GM23248 (cell line): ENCODE results near the gene NAT14. TPM values are rescaled to one million over a fixed set of nuclear protein-coding genes. Genes with fewer than 3 reads are reported as not detected.

Source experiments
- DNase-seq: peaks from one replicate; pipeline ENCODE4 v3.0.0-alpha.2; 2015
- H2AFZ ChIP-seq: fragments of 200-600 bp; sonication (generic); 2 replicates; pipeline ENCODE4 v1.6.1; 2016; ENCODE audit warnings: antibody characterized with exemption
- H3F3A ChIP-seq: fragments of 200-600 bp; sonication (generic); 2 replicates; pipeline ENCODE4 v1.6.1; 2016; ENCODE audit warnings: mild to moderate bottlenecking, antibody characterized with exemption, mixed run types; ENCODE audit not compliant: insufficient read depth
- H3K27ac ChIP-seq: fragments of 200-600 bp; sonication (generic); 2 replicates; pipeline ENCODE4 v1.5.1; 2016; ENCODE audit warnings: mild to moderate bottlenecking
- H3K27me3 ChIP-seq: fragments of 200-600 bp; sonication (generic); replicated peaks from 2 replicates; pipeline ENCODE4 v1.6.1; 2016; ENCODE audit warnings: mild to moderate bottlenecking; ENCODE audit not compliant: insufficient read depth
- H3K36me3 ChIP-seq: fragments of 200-600 bp; sonication (generic); 2 replicates; pipeline ENCODE4 v1.6.1; 2016; ENCODE audit warnings: low read depth, mild to moderate bottlenecking
- H3K4me1 ChIP-seq: fragments of 200-600 bp; sonication (generic); 2 replicates; pipeline ENCODE4 v1.6.1; 2016; ENCODE audit warnings: mild to moderate bottlenecking; ENCODE audit not compliant: insufficient read depth
- H3K4me2 ChIP-seq: fragments of 200-600 bp; sonication (generic); one replicate; pipeline ENCODE4 v1.6.1; 2016; ENCODE audit warnings: mild to moderate bottlenecking; ENCODE audit not compliant: unreplicated experiment
- H3K4me3 ChIP-seq: fragments of 200-600 bp; sonication (generic); 2 replicates; pipeline ENCODE4 v1.5.1; 2016; ENCODE audit warnings: mild to moderate bottlenecking
- H3K79me2 ChIP-seq: fragments of 200-600 bp; sonication (generic); 2 replicates; pipeline ENCODE4 v1.6.1; 2016; ENCODE audit warnings: mild to moderate bottlenecking; ENCODE audit not compliant: insufficient read depth
- H3K9ac ChIP-seq: fragments of 200-600 bp; sonication (generic); 2 replicates; pipeline ENCODE4 v1.6.1; 2016; ENCODE audit warnings: mild to moderate bottlenecking
- H3K9me2 ChIP-seq: fragments of 200-600 bp; sonication (generic); 2 replicates; pipeline ENCODE4 v1.6.1; 2016; ENCODE audit warnings: mixed run types, mild to moderate bottlenecking, moderate library complexity; ENCODE audit not compliant: insufficient read depth
- H3K9me3 ChIP-seq: fragments of 200-600 bp; sonication (generic); one replicate; pipeline ENCODE4 v1.6.1; 2017; ENCODE audit warnings: low read depth
- H4K20me1 ChIP-seq: fragments of 200-600 bp; sonication (generic); 2 replicates; pipeline ENCODE4 v1.6.0; 2016; ENCODE audit not compliant: insufficient read depth
- EZH2 ChIP-seq: fragments of 200-600 bp; sonication (generic); IDR thresholded peaks from 2 replicates; pipeline ENCODE4 v1.6.1; 2018; ENCODE audit warnings: antibody characterized with exemption, mild to moderate bottlenecking; ENCODE audit not compliant: insufficient read depth, poor library complexity, severe bottlenecking
- EZH2phosphoT487 ChIP-seq: fragments of 200-600 bp; sonication (generic); IDR thresholded peaks from 2 replicates; pipeline ENCODE4 v1.6.1; 2018; ENCODE audit warnings: antibody characterized with exemption, moderate library complexity, mild to moderate bottlenecking, low read depth; ENCODE audit not compliant: insufficient read depth
- WGBS, 2 experiments: methylation state at CpG; one replicate each; pipeline ENCODE4 v1.1.6; 2015 to 2017; ENCODE audit warnings: low lambda C conversion rate in 2 of 2, low coverage in 1 of 2; ENCODE audit errors: missing lambda C conversion rate in 2 of 2; 5-methylcytosine and 5-hydroxymethylcytosine counted together
- in situ Hi-C: fragments of 300-500 bp; cut with MboI; formaldehyde crosslinking; loops from 2 replicates; pipeline ENCODE4 v1.15.0; 2020
- polyA plus RNA-seq: library from polyadenylated mRNA; unstranded; fragments of >200 nt; fragmentation: Nextera tagmentation; extraction: Ambion mirVana; gene quantifications from 2 replicates; pipeline ENCODE4 v1.2.1, GENCODE V29; 2016
- total RNA-seq: library from RNA; depleted of rRNA; stranded (reverse); fragments of >200 nt; shearing (Covaris generic); gene quantifications from 2 replicates; pipeline ENCODE4 v1.2.3, GENCODE V29; 2014

The NAT14 gene
- total and polyA plus RNA-seq, 2 experiments from 2014 or later = 12.0 to 13.4 TPM

DNA sequence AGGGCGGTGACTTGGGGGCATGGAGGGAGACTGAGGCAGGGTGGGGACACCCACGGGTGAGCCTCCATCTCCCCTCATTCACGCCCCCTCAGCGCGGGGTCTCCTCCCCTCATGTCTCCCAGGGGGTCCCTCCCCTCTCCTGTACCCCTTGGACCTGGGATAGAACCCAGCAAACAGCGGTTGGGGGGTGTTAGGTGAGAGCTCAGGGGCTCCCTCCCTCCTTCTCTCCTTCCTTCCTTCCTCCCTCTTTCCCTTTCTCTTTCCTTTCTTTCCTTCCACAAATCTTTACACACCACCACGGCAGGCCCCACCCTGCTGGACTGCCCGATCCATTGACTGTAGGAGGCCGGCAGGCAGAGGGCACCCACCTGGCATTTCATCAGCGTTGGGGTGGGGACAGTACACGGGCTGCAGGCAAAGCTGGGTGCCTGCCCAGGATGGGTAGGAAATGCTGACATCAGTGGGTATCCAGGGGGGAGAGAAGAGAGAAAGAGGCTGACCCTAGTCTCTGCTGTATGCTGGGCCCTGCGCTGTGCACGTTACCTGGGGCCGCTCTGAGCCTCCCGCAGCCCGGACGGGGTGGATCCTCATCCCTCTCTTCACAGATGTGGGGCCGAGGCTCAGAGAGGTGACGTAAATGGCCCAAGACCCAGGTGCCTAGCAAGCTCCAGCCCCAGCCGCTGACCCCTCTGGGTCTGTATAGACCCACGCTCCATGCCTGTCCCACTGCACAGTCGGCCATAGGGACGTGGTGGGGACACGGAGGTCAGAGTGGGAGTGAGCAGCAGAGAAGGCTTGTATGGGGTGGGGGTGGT, 6.8 kb downstream of the NAT14 start:
- H3K27ac ChIP-seq = no peak overlapping the region
- TF ChIP-seq EZH2phosphoT487 (no peak), EZH2 (no peak)
- H3K9me3 ChIP-seq = no peaks in the 10 kb centered on the region
- H3K27me3 ChIP-seq = no peaks in the 10 kb centered on the region
- in situ Hi-C loops = no loop called here
- H3K4me3 ChIP-seq = no peak overlapping the region
- no peak overlapping the region for H3K4me2 ChIP-seq
- no peak overlapping the region for H2AFZ ChIP-seq
- H3K9me2 ChIP-seq = no peaks in the 10 kb centered on the region
- 77 to 81% methylated on average over 18 to 24 of the region's 24 CpGs for WGBS, 2 experiments
- peaks cover 21% of the 10 kb centered on the region for H3K4me1 ChIP-seq
- no peaks in the 10 kb centered on the region for H3K79me2 ChIP-seq
- H3K36me3 ChIP-seq = no peaks in the 10 kb centered on the region
- no peak for DNase-seq
- no peak overlapping the region for H3K9ac ChIP-seq
- peaks cover 6% of the 10 kb centered on the region for H3F3A ChIP-seq
- H4K20me1 ChIP-seq = no peaks in the 10 kb centered on the region

DNA sequence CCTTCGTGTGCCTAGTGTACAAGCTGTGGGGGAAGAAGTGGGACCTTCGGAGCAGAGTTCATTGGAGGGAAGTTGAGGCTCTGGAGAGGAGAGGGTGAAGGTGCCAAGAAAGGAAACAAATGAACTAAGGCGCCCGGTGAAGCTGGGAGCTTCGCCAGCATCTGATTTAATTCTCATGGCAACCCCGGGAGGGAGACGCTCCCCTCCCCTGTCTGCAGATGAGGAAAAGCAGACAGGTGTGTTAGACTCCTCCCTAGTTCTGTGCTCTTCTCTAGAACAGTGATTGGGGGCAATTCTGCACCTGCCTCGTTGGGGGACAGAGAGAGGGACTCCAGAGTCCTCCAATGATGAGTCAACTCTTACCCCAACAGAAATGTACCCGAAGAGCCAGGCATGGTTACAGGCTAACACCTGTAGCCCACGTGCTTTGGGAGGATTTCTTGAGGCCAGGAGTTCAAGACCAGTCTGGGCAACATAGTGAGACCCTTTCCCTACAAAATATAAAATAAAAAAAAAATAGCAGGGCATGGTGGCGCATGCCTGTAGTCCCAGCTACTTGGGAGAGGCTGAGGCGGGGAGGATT, 7.5 kb downstream of the NAT14 start:
- Histone ChIP-seq H3F3A (no peaks in the 10 kb centered on the region), H3K27ac (no peak overlapping the region), H3K4me3 (no peak overlapping the region), H3K4me1 (peaks cover 14% of the 10 kb centered on the region), H3K79me2 (no peaks in the 10 kb centered on the region), H3K4me2 (no peak overlapping the region), H3K9me2 (no peaks in the 10 kb centered on the region), H4K20me1 (no peaks in the 10 kb centered on the region), H3K9ac (no peak overlapping the region), H3K27me3 (no peaks in the 10 kb centered on the region), H2AFZ (no peak overlapping the region), H3K9me3 (no peaks in the 10 kb centered on the region), H3K36me3 (no peaks in the 10 kb centered on the region)
- TF ChIP-seq EZH2phosphoT487 (no peak), EZH2 (no peak)
- WGBS, 2 experiments = 66 to 68% methylated on average over 12 of the region's 12 CpGs
- no peak for DNase-seq
- in situ Hi-C loops = no loop called here

DNA sequence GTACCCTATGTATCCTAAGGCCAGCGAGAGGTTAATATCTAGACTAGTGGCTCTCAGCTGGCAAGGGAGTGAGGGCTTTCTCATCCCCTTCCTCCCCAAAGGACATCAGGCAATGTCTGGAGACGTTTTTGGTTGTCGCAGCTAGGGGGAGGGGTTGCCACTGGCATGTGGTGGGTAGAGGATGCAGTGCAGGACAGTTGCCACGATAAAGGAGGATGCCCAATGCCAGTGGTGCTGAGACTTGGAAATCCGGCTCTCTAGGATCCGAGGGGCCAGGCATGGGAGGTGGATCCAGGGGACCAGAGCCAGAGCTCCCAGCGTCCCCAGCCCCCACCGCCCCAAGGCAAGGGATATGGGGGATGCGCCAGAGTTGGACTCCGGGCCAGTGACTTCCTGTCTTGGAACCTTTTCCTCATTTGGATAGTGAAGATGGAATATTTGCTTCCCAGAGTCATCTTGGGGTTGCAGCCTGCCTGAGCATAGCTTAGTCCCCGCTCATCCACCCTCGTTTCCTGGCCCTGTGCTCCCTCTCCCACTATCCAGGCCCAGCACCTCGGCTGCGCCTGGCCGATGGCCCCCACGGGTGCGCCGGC, 8.2 kb downstream of the NAT14 start:
- H4K20me1 ChIP-seq = no peaks in the 10 kb centered on the region
- H3K4me1 ChIP-seq = peaks cover 14% of the 10 kb centered on the region; the same call in 1 of the 2 replicates
- in situ Hi-C loops = no loop called here
- H3K4me3 ChIP-seq = peak overlapping the region; percentile 56
- no peaks in the 10 kb centered on the region for H3K79me2 ChIP-seq
- H3F3A ChIP-seq = no peaks in the 10 kb centered on the region
- WGBS, 2 experiments = 14 to 19% methylated on average over 15 to 18 of the region's 18 CpGs
- no peak for TF ChIP-seq EZH2
- no peak for TF ChIP-seq EZH2phosphoT487
- H3K27ac ChIP-seq = peak overlapping the region; percentile 48
- no peaks in the 10 kb centered on the region for H3K36me3 ChIP-seq
- peak overlapping the region; percentile 65 for H3K9ac ChIP-seq
- peak; percentile 74 for DNase-seq
- H3K9me3 ChIP-seq = no peaks in the 10 kb centered on the region
- H3K9me2 ChIP-seq = no peaks in the 10 kb centered on the region
- H2AFZ ChIP-seq = peak overlapping the region; percentile 58
- no peaks in the 10 kb centered on the region for H3K27me3 ChIP-seq
- peak overlapping the region; percentile 71 for H3K4me2 ChIP-seq

DNA sequence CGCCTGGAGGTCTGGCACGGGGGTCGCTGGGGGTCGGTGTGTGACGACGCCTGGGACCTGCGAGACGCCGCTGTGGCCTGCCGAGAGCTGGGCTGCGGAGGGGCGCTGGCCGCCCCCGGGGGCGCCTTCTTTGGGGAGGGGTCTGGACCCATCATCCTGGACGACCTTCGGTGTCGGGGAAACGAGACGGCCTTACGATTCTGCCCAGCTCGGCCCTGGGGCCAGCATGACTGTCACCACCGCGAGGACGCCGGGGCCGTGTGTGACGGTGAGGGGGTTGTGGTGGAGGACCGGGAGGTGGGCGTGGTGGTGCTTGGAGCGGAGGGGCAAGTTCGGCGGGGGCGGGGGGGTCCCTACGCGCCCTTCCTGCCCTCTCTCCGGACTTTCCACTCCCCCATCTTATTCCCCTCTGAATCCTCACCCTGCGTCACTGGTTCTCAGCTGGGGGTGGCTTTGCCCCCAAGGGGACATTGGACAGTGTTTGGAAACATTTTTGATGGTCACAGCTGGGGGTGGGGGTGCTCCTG, 8.7 kb downstream of the NAT14 start:
- no peak for DNase-seq
- in situ Hi-C loops = no loop called here
- Histone ChIP-seq H4K20me1 (no peaks in the 10 kb centered on the region), H3F3A (no peaks in the 10 kb centered on the region), H3K79me2 (no peaks in the 10 kb centered on the region), H3K9me3 (no peaks in the 10 kb centered on the region), H3K4me3 (peak overlapping the region; percentile 56), H3K9ac (peak overlapping the region; percentile 65), H3K4me1 (peaks cover 10% of the 10 kb centered on the region; the same call in 1 of the 2 replicates), H3K36me3 (no peaks in the 10 kb centered on the region), H3K27me3 (no peaks in the 10 kb centered on the region), H3K27ac (peak overlapping the region; percentile 48), H3K4me2 (peak overlapping the region; percentile 71), H2AFZ (peak overlapping the region; percentile 58), H3K9me2 (no peaks in the 10 kb centered on the region)
- WGBS, 2 experiments = 52 to 62% methylated on average over 18 to 36 of the region's 38 CpGs
- TF ChIP-seq EZH2 (no peak), EZH2phosphoT487 (no peak)
